EL (cell line): ENCODE measurements around the gene TTC21A.
A peak's percentile ranks its signal among the peaks of the same experiment; 100 is the strongest.
"Not testable (repeated sequence)": the region's sequence is repeated elsewhere in the genome, so short reads cannot be mapped to it uniquely, and the experiment has no call there.

Experiments
- DNase-seq: peaks from one replicate; pipeline ENCODE4 v3.0.0-alpha.2; 2016

TTC21A gene

GRCh38 chr3:39107388-39108199 is at the start of gene TTC21A, which contains the start of gene GORASP1:
Gene TTC21A, plus strand, starts transcription at chr3:39107680. Its CDS starts 158 bp downstream, at chr3:39107838.
Gene GORASP1, minus strand, starts transcription at chr3:39107627. Its CDS starts 86 bp downstream, at chr3:39107541.
- peak; percentile 85 for DNase-seq

- DNase-seq = not testable (repeated sequence)
Observed at GRCh38 chr3:39061228-39061627, 46.3 kb upstream of the TTC21A start.

- DNase-seq = no peak
Observed at GRCh38 chr3:39062180-39062579, 45.3 kb upstream of the TTC21A start.

- DNase-seq = no peak
Observed at GRCh38 chr3:39063143-39063542, 44.3 kb upstream of the TTC21A start.

GRCh38 chr3:39064646-39065045 is 42.8 kb upstream of the TTC21A start:
- peak; percentile 21 for DNase-seq

- DNase-seq = peak; percentile 38
Observed at GRCh38 chr3:39065197-39065596, 42.3 kb upstream of the TTC21A start.

GRCh38 chr3:39067286-39067685 is 40.2 kb upstream of the TTC21A start:
- no peak for DNase-seq

- DNase-seq = no peak
Observed at GRCh38 chr3:39068556-39068955, 38.9 kb upstream of the TTC21A start.

GRCh38 chr3:39075910-39076309 is 31.6 kb upstream of the TTC21A start:
- DNase-seq = no peak

GRCh38 chr3:39079530-39079929 is 27.9 kb upstream of the TTC21A start:
- no peak for DNase-seq

GRCh38 chr3:39080026-39080425 is 27.5 kb upstream of the TTC21A start:
- no peak for DNase-seq

GRCh38 chr3:39082666-39083313 is 24.7 kb upstream of the TTC21A start:
- no peak for DNase-seq

GRCh38 chr3:39086144-39086543 is 21.3 kb upstream of the TTC21A start:
- DNase-seq = no peak

GRCh38 chr3:39088456-39088855 is 19.0 kb upstream of the TTC21A start:
- DNase-seq = no peak

- peak; percentile 10 for DNase-seq
Observed at GRCh38 chr3:39088889-39089288, 18.6 kb upstream of the TTC21A start.

GRCh38 chr3:39090922-39091321 is 16.6 kb upstream of the TTC21A start:
- no peak for DNase-seq

GRCh38 chr3:39094851-39095677 is 12.4 kb upstream of the TTC21A start:
- no peak for DNase-seq

GRCh38 chr3:39095778-39096177 is 11.7 kb upstream of the TTC21A start:
- DNase-seq = no peak

- DNase-seq = peak; percentile 21
Observed at GRCh38 chr3:39096775-39097174, 10.7 kb upstream of the TTC21A start.

- no peak for DNase-seq
Observed at GRCh38 chr3:39097716-39098472, 9.6 kb upstream of the TTC21A start.

- no peak for DNase-seq
Observed at GRCh38 chr3:39098473-39099000, 8.9 kb upstream of the TTC21A start.

GRCh38 chr3:39099242-39099641 is 8.2 kb upstream of the TTC21A start:
- no peak for DNase-seq
